GM12878 (cell line): ENCODE results near the gene TAF10. TPM values are rescaled to one million over a fixed set of nuclear protein-coding genes. Genes with fewer than 3 reads are reported as not detected.

Experiments used
- ATAC-seq: fragments of 200-7000 bp; cut with Tn5 transposase; 3 replicates; pipeline ENCODE4 v1.9.1; 2020; ENCODE audit warnings: mild to moderate bottlenecking, moderate library complexity
- BruUV-seq: library from RNA; stranded (reverse); fragments of 400-500 nt; replicated peaks from 2 replicates; lab custom pipeline; 2021; lab: Mats Ljungman, UMichigan
- CTCF ChIA-PET: fragments of 300-600 bp; sonication (Branson Sonifier 250); formaldehyde crosslinking; extraction: SDS; loops from one replicate; lab custom pipeline; 2021; ENCODE audit warnings: inconsistent platforms; lab: Yijun Ruan, JAX
- POLR2A ChIA-PET: fragments of 350-600 bp; formaldehyde crosslinking; extraction: SDS; loops from one replicate; lab custom pipeline; 2021; ENCODE audit warnings: inconsistent platforms; lab: Charles Lee
- RAD21 ChIA-PET: fragments of 300-600 bp; sonication (Branson Sonifier 250); formaldehyde crosslinking; loops from one replicate; lab custom pipeline; 2023; ENCODE audit warnings: antibody characterized with exemption; ENCODE audit not compliant: unreplicated experiment; lab: Charles Lee
- SMC1A ChIA-PET: fragments of 300-600 bp; sonication (Branson Sonifier 250); formaldehyde crosslinking; loops from one replicate; lab custom pipeline; 2023; ENCODE audit not compliant: unreplicated experiment, uncharacterized antibody; lab: Charles Lee
- DNase-seq: peaks from one replicate; pipeline ENCODE4 v3.0.0-alpha.2; 2011; ENCODE audit warnings: low read depth, low spot score
- FAIRE-seq: peaks from 3 replicates; lab custom pipeline; 2011; peaks lifted over from hg19 to GRCh38; lab: Jason Lieb, UNC
- H2AFZ ChIP-seq: 2 replicates; pipeline ENCODE4 v1.6.0; 2011; ENCODE audit warnings: low read depth, low read length, control low read depth; ENCODE audit not compliant: control insufficient read depth
- H3K27ac ChIP-seq: 2 replicates; pipeline ENCODE4 v1.5.1; 2011; ENCODE audit warnings: control low read depth; ENCODE audit not compliant: control insufficient read depth, insufficient read depth
- H3K27me3 ChIP-seq, 2 experiments: replicated peaks in 1 of 2; 2 replicates each; pipeline versions ENCODE4 v1.6.0 to v1.6.1; 2011; ENCODE audit warnings: low read length in 1 of 2; ENCODE audit not compliant: control insufficient read depth in 2 of 2, insufficient read depth in 2 of 2
- H3K36me3 ChIP-seq, 2 experiments: 2 replicates each; pipeline ENCODE4 v1.5.1; 2011; ENCODE audit warnings: low read length in 1 of 2; ENCODE audit not compliant: control insufficient read depth in 2 of 2, insufficient read depth in 2 of 2
- H3K4me1 ChIP-seq: 2 replicates; pipeline ENCODE4 v1.6.1; 2011; ENCODE audit warnings: mild to moderate bottlenecking, low read length, moderate library complexity, mixed read lengths; ENCODE audit not compliant: control insufficient read depth, insufficient read depth
- H3K4me2 ChIP-seq: 2 replicates; pipeline ENCODE4 v1.6.0; 2011; ENCODE audit warnings: control low read depth; ENCODE audit not compliant: control insufficient read depth, insufficient read depth
- H3K4me3 ChIP-seq: fragments of 200-600 bp; sonication (generic); 2 replicates; pipeline ENCODE4 v1.5.1; 2016
- H3K79me2 ChIP-seq: 2 replicates; pipeline ENCODE4 v1.6.0; 2011; ENCODE audit warnings: low read length; ENCODE audit not compliant: control insufficient read depth, insufficient read depth
- H3K9ac ChIP-seq: 2 replicates; pipeline ENCODE4 v1.8.0; 2011; ENCODE audit warnings: low read length, control low read depth, mixed read lengths; ENCODE audit not compliant: control insufficient read depth, insufficient read depth
- H3K9me3 ChIP-seq: replicated peaks from 3 replicates; pipeline ENCODE4 v1.5.1; 2011; ENCODE audit warnings: mild to moderate bottlenecking, low read length; ENCODE audit not compliant: control insufficient read depth, insufficient read depth
- H4K20me1 ChIP-seq: 2 replicates; pipeline ENCODE4 v1.6.0; 2011; ENCODE audit not compliant: control insufficient read depth, insufficient read depth
- ATF3 ChIP-seq: IDR thresholded peaks from 2 replicates; pipeline ENCODE4 v1.6.1; 2011; ENCODE audit warnings: low read depth, mild to moderate bottlenecking, low read length, moderate library complexity, borderline replicate concordance; ENCODE audit errors: extremely low read depth
- BCLAF1 ChIP-seq: fragments of 450-650 bp; IDR thresholded peaks from 2 replicates; pipeline ENCODE4 v1.6.1; 2017; ENCODE audit warnings: antibody characterized with exemption, mild to moderate bottlenecking, moderate library complexity
- CHD2 ChIP-seq: IDR thresholded peaks from 2 replicates; pipeline ENCODE4 v1.6.1; 2011; ENCODE audit warnings: low read depth, low read length, improper control_type of control experiment, borderline replicate concordance
- FOXK2 ChIP-seq: fragments of 450-650 bp; IDR thresholded peaks from 2 replicates; pipeline ENCODE4 v1.6.1; 2017; ENCODE audit warnings: mild to moderate bottlenecking, moderate library complexity
- MTA2 ChIP-seq: fragments of 450-650 bp; IDR thresholded peaks from 2 replicates; pipeline ENCODE4 v1.6.1; 2016; ENCODE audit warnings: low read depth, mild to moderate bottlenecking, moderate library complexity
- POLR2A ChIP-seq: IDR thresholded peaks from 2 replicates; pipeline ENCODE4 v1.6.1; 2011; ENCODE audit warnings: low read depth, mild to moderate bottlenecking, low read length
- SKIL ChIP-seq: fragments of 450-650 bp; IDR thresholded peaks from 2 replicates; pipeline ENCODE4 v1.6.1; 2017; ENCODE audit warnings: mild to moderate bottlenecking, low read depth, inconsistent platforms; ENCODE audit not compliant: poor library complexity, severe bottlenecking
- SMAD1 ChIP-seq: fragments of 450-650 bp; IDR thresholded peaks from 2 replicates; pipeline ENCODE4 v1.6.1; 2018; ENCODE audit warnings: mild to moderate bottlenecking, low read depth; ENCODE audit not compliant: partially characterized antibody
- SRF ChIP-seq, 2 experiments: IDR thresholded peaks; 2 replicates each; pipeline ENCODE4 v1.6.1; 2011; ENCODE audit warnings: low read depth in 2 of 2, low read length in 2 of 2, mild to moderate bottlenecking in 1 of 2, moderate library complexity in 1 of 2
- STAT1 ChIP-seq: fragments of 450-650 bp; conservative IDR thresholded peaks from 2 replicates; pipeline ENCODE4 v1.6.1; 2014; ENCODE audit warnings: antibody characterized with exemption, mild to moderate bottlenecking
- TCF7 ChIP-seq: IDR thresholded peaks from 2 replicates; pipeline ENCODE4 v1.6.1; 2014; ENCODE audit warnings: antibody characterized with exemption, borderline replicate concordance
- ZZZ3 ChIP-seq: IDR thresholded peaks from 2 replicates; pipeline ENCODE4 v1.6.1; 2011; ENCODE audit warnings: low read depth; ENCODE audit not compliant: control insufficient read depth, insufficient read length
- WGBS: methylation state at CpG from one replicate; pipeline ENCODE4 v1.1.6; 2016; ENCODE audit warnings: low lambda C conversion rate; ENCODE audit not compliant: insufficient replicate concordance, insufficient coverage; ENCODE audit errors: missing lambda C conversion rate; 5-methylcytosine and 5-hydroxymethylcytosine counted together
- in situ Hi-C: fragments of 300-500 bp; cut with MboI; formaldehyde crosslinking; loops from 9 replicates; pipeline ENCODE4 v1.14.3; 2018; ENCODE audit warnings: mixed read lengths
- intact Hi-C: fragments of 100-400 bp; cut with micrococcal nuclease; formaldehyde crosslinking; loops from one replicate; pipeline ENCODE4 v1.14.2; 2022; ENCODE audit not compliant: unreplicated experiment
- polyA plus RNA-seq, 11 experiments: library from polyadenylated mRNA; depleted of rRNA in 4 of 11; unstranded in 6 of 11; stranded (reverse) in 5 of 11; fragments of >200 nt; fragmentation: Nextera tagmentation in 4 of 11; fragmentation: Illumina TruSeq in 1 of 11; extraction: Ambion mirVana in 4 of 11; extraction: Trizol in 1 of 11; gene quantifications; 1 replicate in 1 of 11; 2 replicates in 10 of 11; pipeline versions ENCODE4 v1.2.1 to v1.2.3, GENCODE V29; 2011 to 2016; ENCODE audit warnings: inconsistent platforms in 2 of 11, missing spikeins in 2 of 11, low read depth in 1 of 11
- total RNA-seq, 4 experiments: library from RNA; depleted of rRNA in 3 of 4; stranded (reverse); fragments of >200 nt in 3 of 4; fragmentation: Illumina TruSeq in 1 of 4; extraction: Trizol in 1 of 4; gene quantifications; 2 replicates each; pipeline versions ENCODE4 v1.2.1 to v1.2.3, GENCODE V29; 2013 to 2021

Gene TAF10
- total and polyA plus RNA-seq, 10 of the 15 experiments (the other 5 are each of a cell fraction or from before 2014, with no cell fraction given) = 26.7 to 251 (median 149) TPM

- H3K27ac ChIP-seq = no peak overlapping the region
- ChIA-PET RAD21 (no interaction called here), POLR2A (no interaction called here), CTCF (no interaction called here)
- ATAC-seq (no peak), DNase-seq (no peak)
- no peak overlapping the region for H3K9ac ChIP-seq
- intact Hi-C loops = no loop called here
- no peaks in the 10 kb centered on the region for H3K27me3 ChIP-seq
- no peaks in the 10 kb centered on the region for H3K9me3 ChIP-seq
- no peaks in the 10 kb centered on the region for H4K20me1 ChIP-seq
- no peak for TF ChIP-seq ATF3
- TF ChIP-seq MTA2 = no peak
- no peak for TF ChIP-seq POLR2A
- no peak for TF ChIP-seq SMAD1
- TF ChIP-seq SKIL = no peak
- no peak for TF ChIP-seq TCF7
- no peak for TF ChIP-seq ZZZ3
- TF ChIP-seq SRF (IDR thresholded peaks at IDR 0.05; ENCODE audit: low read depth in 2 of 2, low read length in 2 of 2) = no peak
- no peak for TF ChIP-seq STAT1
- TF ChIP-seq BCLAF1 = no peak
- TF ChIP-seq FOXK2 = no peak
- no peak for TF ChIP-seq CHD2
- TF ChIP-seq, all 136 proteins: peak for 0
- BruUV-seq = no TSS peak
- in situ Hi-C loops = no loop called here
- Histone ChIP-seq H3K4me2 (no peak overlapping the region), H2AFZ (no peak overlapping the region), H3K4me1 (no peaks in the 10 kb centered on the region), H3K79me2 (no peaks in the 10 kb centered on the region), H3K36me3 (peaks cover 0 to 1% of the 10 kb centered on the region in 2 experiments; a peak in 1 of 4 replicates), H3K4me3 (no peak overlapping the region)
- no peak for FAIRE-seq
- SMC1A ChIA-PET = no interaction called here
- 94% methylated on average over 22 of the region's 22 CpGs for WGBS
These were observed 40.5 kb downstream of the TAF10 start for GRCh38 chr11:6571434-6572008.
